Renal pelvis (tissue), 4 donors: Measurements from ENCODE around the gene RENBP. TPM values are rescaled to one million over a fixed set of nuclear protein-coding genes. Genes with fewer than 3 reads are reported as not detected.

Experiments
- DNase-seq: peaks from one replicate; pipeline ENCODE4 v3.0.0-alpha.2; 2013
- polyA plus RNA-seq, 3 donors: library from polyadenylated mRNA; unstranded; fragments of 120-200 nt; gene quantifications; one replicate each; pipeline ENCODE4 v1.2.1, GENCODE V29; 2013; ENCODE audit not compliant: insufficient read length in 3 of 3

Gene RENBP
- polyA plus RNA-seq, 3 donors, result 24.6 to 26.5 (median 24.7) TPM

- no peak for DNase-seq
Observed at GRCh38 chrX:153922932-153923857, 21.2 kb downstream of the RENBP start.

GRCh38 chrX:153921511-153922446, 22.7 kb downstream of the RENBP start:
- no peak for DNase-seq

- DNase-seq, result no peak
Observed at GRCh38 chrX:153921070-153921469, 23.4 kb downstream of the RENBP start.

- no peak for DNase-seq
Observed at GRCh38 chrX:153920546-153920945, 23.9 kb downstream of the RENBP start.

GRCh38 chrX:153919281-153919680, 25.2 kb downstream of the RENBP start:
- no peak for DNase-seq

GRCh38 chrX:153917869-153918268, 26.6 kb downstream of the RENBP start:
- no peak for DNase-seq

- no peak for DNase-seq
Observed at GRCh38 chrX:153913701-153914100, 30.7 kb downstream of the RENBP start.

GRCh38 chrX:153913211-153913610, 31.2 kb downstream of the RENBP start:
- DNase-seq, result no peak

- DNase-seq, result no peak
Observed at GRCh38 chrX:153911798-153912197, 32.6 kb downstream of the RENBP start.

- DNase-seq, result no peak
Observed at GRCh38 chrX:153910446-153910845, 34.0 kb downstream of the RENBP start.

- DNase-seq, result no peak
Observed at GRCh38 chrX:153909980-153910360, 34.5 kb downstream of the RENBP start.

- DNase-seq, result no peak
Observed at GRCh38 chrX:153909024-153909979, 35.1 kb downstream of the RENBP start.

GRCh38 chrX:153908219-153908860, 36.1 kb downstream of the RENBP start:
- DNase-seq, result no peak

GRCh38 chrX:153907456-153907855, 37.0 kb downstream of the RENBP start:
- no peak for DNase-seq

GRCh38 chrX:153906126-153906917, 38.1 kb downstream of the RENBP start:
- no peak for DNase-seq

GRCh38 chrX:153905481-153906095, 38.9 kb downstream of the RENBP start:
- no peak for DNase-seq

- no peak for DNase-seq
Observed at GRCh38 chrX:153903991-153904957, 40.2 kb downstream of the RENBP start, which contains the start of gene AVPR2. Gene AVPR2, plus strand, starts transcription at chrX:153904673. Its CDS starts 473 bp downstream, at chrX:153905146.
